Activated T-helper 17 cell treated with anti-CD3 and anti-CD28 coated beads, Interleukin-2, amount 50 U/mL, for 72 hours (primary cell): ENCODE data around the gene PDHA1. TPM values are rescaled to one million over a fixed set of nuclear protein-coding genes. Genes with fewer than 3 reads are reported as not detected.
A peak's percentile ranks its signal among the peaks of the same experiment; 100 is the strongest.

Experiments
- ATAC-seq: fragments of 150-1000 bp; cut with Tn5 transposase; replicated peaks from 2 replicates; pipeline ENCODE4 v1.10.0; 2021; ENCODE audit warnings: mild to moderate bottlenecking, moderate library complexity
- H3K27ac Mint-ChIP-seq: one replicate; pipeline ENCODE4 v1.8.0; 2022; ENCODE audit warnings: mixed read lengths
- H3K27me3 Mint-ChIP-seq: one replicate; pipeline ENCODE4 v1.8.0; 2022; ENCODE audit warnings: mixed read lengths
- H3K36me3 Mint-ChIP-seq: one replicate; pipeline ENCODE4 v1.8.0; 2022; ENCODE audit warnings: low read depth, mild to moderate bottlenecking, mixed read lengths
- H3K4me1 Mint-ChIP-seq: one replicate; pipeline ENCODE4 v1.8.0; 2022; ENCODE audit warnings: mixed read lengths
- H3K4me3 Mint-ChIP-seq: one replicate; pipeline ENCODE4 v1.8.0; 2022; ENCODE audit warnings: mild to moderate bottlenecking, mixed read lengths
- H3K9me3 Mint-ChIP-seq: one replicate; pipeline ENCODE4 v1.8.0; 2022; ENCODE audit warnings: mixed read lengths
- total RNA-seq, 2 donors: library from RNA; stranded (reverse); gene quantifications; one replicate each; pipeline ENCODE4 v1.2.3, GENCODE V29; 2022

PDHA1 gene
- total RNA-seq: 100 to 1,000 TPM in 1 of 2 donors, 10 to 100 TPM in 1; 89.1 to 178 TPM

- Mint-ChIP-seq H3K9me3 (no peaks in the 10 kb centered on the region), H3K4me3 (peak within 1 kb of the TSS; percentile 81), H3K36me3 (peaks cover 12% of the 10 kb centered on the region), H3K27me3 (no peaks in the 10 kb centered on the region), H3K27ac (peak within 1 kb of the TSS; percentile 81), H3K4me1 (peaks cover 5% of the 10 kb centered on the region)
- peak; percentile 99 for ATAC-seq
These were observed at the start of gene PDHA1 for GRCh38 chrX:19343535-19344408. Gene PDHA1, plus strand, starts transcription at chrX:19343927. Its CDS starts 111 bp downstream, at chrX:19344038.

GRCh38 chrX:19303256-19303880 is 40.4 kb upstream of the PDHA1 start:
- Mint-ChIP-seq H3K4me3 (no peak overlapping the region), H3K36me3 (no peaks in the 10 kb centered on the region), H3K4me1 (no peaks in the 10 kb centered on the region), H3K27me3 (peaks cover 4% of the 10 kb centered on the region), H3K27ac (no peak overlapping the region), H3K9me3 (no peaks in the 10 kb centered on the region)
- ATAC-seq: no peak

GRCh38 chrX:19326567-19326966 is 17.2 kb upstream of the PDHA1 start:
- Mint-ChIP-seq H3K27me3 (peaks cover 2% of the 10 kb centered on the region), H3K9me3 (no peaks in the 10 kb centered on the region), H3K4me1 (no peaks in the 10 kb centered on the region), H3K36me3 (no peaks in the 10 kb centered on the region), H3K27ac (no peak overlapping the region), H3K4me3 (no peak overlapping the region)
- no peak for ATAC-seq

- H3K9me3 Mint-ChIP-seq: peaks cover 4% of the 10 kb centered on the region
- no peak for ATAC-seq
- H3K27ac Mint-ChIP-seq: no peak overlapping the region
- H3K4me1 Mint-ChIP-seq: no peaks in the 10 kb centered on the region
- H3K36me3 Mint-ChIP-seq: no peaks in the 10 kb centered on the region
- no peak overlapping the region for H3K4me3 Mint-ChIP-seq
- no peaks in the 10 kb centered on the region for H3K27me3 Mint-ChIP-seq
These were observed 11.9 kb upstream of the PDHA1 start for GRCh38 chrX:19331831-19332230.

GRCh38 chrX:19332983-19333382 is 10.7 kb upstream of the PDHA1 start:
- no peaks in the 10 kb centered on the region for H3K36me3 Mint-ChIP-seq
- no peaks in the 10 kb centered on the region for H3K4me1 Mint-ChIP-seq
- no peak overlapping the region for H3K27ac Mint-ChIP-seq
- no peak overlapping the region for H3K4me3 Mint-ChIP-seq
- peaks cover 4% of the 10 kb centered on the region for H3K9me3 Mint-ChIP-seq
- ATAC-seq: no peak
- H3K27me3 Mint-ChIP-seq: no peaks in the 10 kb centered on the region

- H3K4me1 Mint-ChIP-seq: no peaks in the 10 kb centered on the region
- no peaks in the 10 kb centered on the region for H3K27me3 Mint-ChIP-seq
- no peaks in the 10 kb centered on the region for H3K36me3 Mint-ChIP-seq
- no peak overlapping the region for H3K4me3 Mint-ChIP-seq
- ATAC-seq: no peak
- H3K27ac Mint-ChIP-seq: no peak overlapping the region
- peaks cover 4% of the 10 kb centered on the region for H3K9me3 Mint-ChIP-seq
These were observed 8.6 kb upstream of the PDHA1 start for GRCh38 chrX:19334945-19335626.

GRCh38 chrX:19342331-19342906 is 1.3 kb upstream of the PDHA1 start:
- Mint-ChIP-seq H3K27ac (no peak overlapping the region), H3K27me3 (no peaks in the 10 kb centered on the region), H3K4me1 (no peaks in the 10 kb centered on the region), H3K9me3 (no peaks in the 10 kb centered on the region), H3K4me3 (no peak overlapping the region), H3K36me3 (peaks cover under 1% of the 10 kb centered on the region)
- no peak for ATAC-seq

GRCh38 chrX:19343085-19343534 is 617 bp upstream of the PDHA1 start:
- Mint-ChIP-seq H3K9me3 (no peaks in the 10 kb centered on the region), H3K27ac (peak overlapping the region; percentile 81), H3K4me3 (peak overlapping the region; percentile 81), H3K4me1 (peaks cover 5% of the 10 kb centered on the region), H3K27me3 (no peaks in the 10 kb centered on the region), H3K36me3 (peaks cover 6% of the 10 kb centered on the region)
- ATAC-seq: no peak

- Mint-ChIP-seq H3K9me3 (no peaks in the 10 kb centered on the region), H3K27ac (peak overlapping the region; percentile 81), H3K36me3 (peaks cover 19% of the 10 kb centered on the region), H3K4me3 (peak overlapping the region; percentile 81), H3K27me3 (no peaks in the 10 kb centered on the region), H3K4me1 (peaks cover 5% of the 10 kb centered on the region)
- ATAC-seq: no peak
These were observed 934 bp downstream of the PDHA1 start for GRCh38 chrX:19344661-19345060.

- H3K4me3 Mint-ChIP-seq: no peak overlapping the region
- peaks cover 5% of the 10 kb centered on the region for H3K4me1 Mint-ChIP-seq
- H3K27me3 Mint-ChIP-seq: no peaks in the 10 kb centered on the region
- no peak for ATAC-seq
- H3K9me3 Mint-ChIP-seq: no peaks in the 10 kb centered on the region
- peaks cover 50% of the 10 kb centered on the region for H3K36me3 Mint-ChIP-seq
- H3K27ac Mint-ChIP-seq: no peak overlapping the region
These were observed 4.2 kb downstream of the PDHA1 start for GRCh38 chrX:19347916-19348315.

- H3K4me3 Mint-ChIP-seq: no peak overlapping the region
- ATAC-seq: no peak
- H3K36me3 Mint-ChIP-seq: peaks cover 63% of the 10 kb centered on the region
- no peak overlapping the region for H3K27ac Mint-ChIP-seq
- peaks cover 5% of the 10 kb centered on the region for H3K4me1 Mint-ChIP-seq
- no peaks in the 10 kb centered on the region for H3K27me3 Mint-ChIP-seq
- H3K9me3 Mint-ChIP-seq: no peaks in the 10 kb centered on the region
These were observed 5.5 kb downstream of the PDHA1 start for GRCh38 chrX:19349264-19349663.

- peaks cover 80% of the 10 kb centered on the region for H3K36me3 Mint-ChIP-seq
- ATAC-seq: peak; percentile 81
- peak overlapping the region; percentile 72 for H3K27ac Mint-ChIP-seq
- no peaks in the 10 kb centered on the region for H3K9me3 Mint-ChIP-seq
- H3K4me3 Mint-ChIP-seq: peak overlapping the region; percentile 56
- H3K4me1 Mint-ChIP-seq: peaks cover 5% of the 10 kb centered on the region
- H3K27me3 Mint-ChIP-seq: no peaks in the 10 kb centered on the region
These were observed 7.2 kb downstream of the PDHA1 start for GRCh38 chrX:19350941-19351384.

GRCh38 chrX:19354625-19355024 is 10.9 kb downstream of the PDHA1 start:
- ATAC-seq: no peak
- Mint-ChIP-seq H3K9me3 (no peaks in the 10 kb centered on the region), H3K36me3 (peaks cover 98% of the 10 kb centered on the region), H3K4me3 (no peak overlapping the region), H3K27me3 (no peaks in the 10 kb centered on the region), H3K4me1 (no peaks in the 10 kb centered on the region), H3K27ac (no peak overlapping the region)

- H3K9me3 Mint-ChIP-seq: no peaks in the 10 kb centered on the region
These were observed 14.8 kb downstream of the PDHA1 start for GRCh38 chrX:19358521-19358920.

More at GRCh38 chrX:19358521-19358920, 14.8 kb downstream of the PDHA1 start:
- H3K27ac Mint-ChIP-seq: no peak overlapping the region
- H3K4me1 Mint-ChIP-seq: no peaks in the 10 kb centered on the region
- ATAC-seq: no peak
- H3K27me3 Mint-ChIP-seq: no peaks in the 10 kb centered on the region
- H3K4me3 Mint-ChIP-seq: no peak overlapping the region
- H3K36me3 Mint-ChIP-seq: peaks cover 96% of the 10 kb centered on the region
